ENCODE measurements around the gene LILRB1. TPM values are rescaled to one million over a fixed set of nuclear protein-coding genes. Genes with fewer than 3 reads are reported as not detected.
"Not testable (repeated sequence)": the region's sequence is repeated elsewhere in the genome, so short reads cannot be mapped to it uniquely, and the experiment has no call there.

LILRB1 gene
- not detected in 2 replicates for polyA plus RNA-seq (2013)

DNA sequence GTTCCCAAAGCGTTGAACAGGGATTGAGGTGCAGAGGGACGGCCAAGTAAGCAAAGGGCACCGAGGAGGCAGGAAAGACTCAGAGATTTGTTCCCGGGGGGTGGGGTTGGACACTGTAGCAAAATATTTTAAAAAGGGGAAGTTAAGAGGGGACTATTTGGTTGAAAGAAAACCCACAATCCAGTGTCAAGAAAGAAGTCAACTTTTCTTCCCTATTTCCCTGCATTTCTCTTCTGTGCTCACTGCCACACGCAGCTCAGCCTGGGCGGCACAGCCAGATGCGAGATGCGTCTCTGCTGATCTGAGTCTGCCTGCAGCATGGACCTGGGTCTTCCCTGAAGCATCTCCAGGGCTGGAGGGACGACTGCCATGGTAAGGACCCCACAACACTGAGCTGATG is at the start of gene LILRB1:
Gene LILRB1 (plus strand): TSS at position 223 of the 400 bp plus-strand sequence. CDS start 590 bp downstream, outside the sequence.
- H3K9ac ChIP-seq (ENCODE audit: low read length); H3K4me1 ChIP-seq (ENCODE audit: control insufficient read depth in 1 of 2, insufficient read depth in 2 of 2, low read length in 2 of 2); H3K79me2 ChIP-seq (ENCODE audit: control insufficient read depth, insufficient read depth, low read length, poor library complexity); H2AFZ ChIP-seq (ENCODE audit: insufficient read depth, low read length, poor library complexity); H2BK12ac ChIP-seq (ENCODE audit: low read length); DNase-seq; H3K27me3 ChIP-seq (ENCODE audit: insufficient read depth, low read length); H4K12ac ChIP-seq (ENCODE audit: low read depth, low read length); H2BK5ac ChIP-seq (ENCODE audit: low read depth, low read length, poor library complexity); H4K8ac ChIP-seq (ENCODE audit: low read depth, low read length); H3K79me1 ChIP-seq (ENCODE audit: low read length); H2AK5ac ChIP-seq (ENCODE audit: low read length); H4K91ac ChIP-seq (ENCODE audit: low read depth, low read length); H3K36me3 ChIP-seq (ENCODE audit: control insufficient read depth in 1 of 2, insufficient read depth in 2 of 2, low read length in 2 of 2); H3K23ac ChIP-seq (ENCODE audit: low read length); H3K14ac ChIP-seq (ENCODE audit: low read length); H3K27ac ChIP-seq (ENCODE audit: low read depth, low read length); H2BK120ac ChIP-seq (ENCODE audit: insufficient read depth, low read length, poor library complexity); H3K4ac ChIP-seq (ENCODE audit: low read depth, low read length); H3K4me2 ChIP-seq (ENCODE audit: low read length); H3K18ac ChIP-seq (ENCODE audit: low read length): not testable (repeated sequence)
- no CpG with 5 or more reads among the region's 9 CpGs for WGBS (ENCODE audit: extremely low coverage, insufficient coverage, insufficient read length)
- peak within 1 kb of the TSS; percentile 4 for H3K4me3 ChIP-seq (ENCODE audit: low read depth, low read length)
- H3K9me3 ChIP-seq (ENCODE audit: insufficient read depth, low read depth, low read length): peaks cover 50% of the 10 kb centered on the region

DNA sequence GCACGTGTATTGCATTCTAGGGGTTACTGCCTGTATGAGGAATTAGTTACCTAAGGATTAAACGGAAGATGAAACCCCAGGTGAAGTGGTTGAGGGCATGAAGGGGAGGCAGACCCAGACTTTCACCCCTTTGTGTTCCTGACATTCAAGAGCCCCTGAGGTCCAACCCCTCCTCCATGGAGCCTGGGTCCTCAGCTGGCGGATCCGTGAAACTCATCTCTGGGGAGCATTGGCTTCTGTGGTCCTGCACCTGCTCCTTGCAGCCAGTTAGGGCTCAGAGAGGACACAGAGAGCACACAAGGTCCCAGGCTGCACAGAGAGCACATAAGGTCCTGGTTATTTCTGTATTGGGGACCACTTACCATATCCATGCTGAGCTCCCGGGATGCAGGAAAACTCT is 43.9 kb upstream of the LILRB1 start:
- Histone ChIP-seq H3K18ac (ENCODE audit: low read length) (no peak overlapping the region), H3K9ac (ENCODE audit: low read length) (no peak overlapping the region), H3K23ac (ENCODE audit: low read length) (no peak overlapping the region), H3K9me3 (ENCODE audit: insufficient read depth, low read depth, low read length) (peaks cover 29% of the 10 kb centered on the region), H3K4me1 (ENCODE audit: control insufficient read depth in 1 of 2, insufficient read depth in 2 of 2, low read length in 2 of 2) (no peaks in the 10 kb centered on the region), H2BK5ac (ENCODE audit: low read depth, low read length, poor library complexity) (no peak overlapping the region), H2BK120ac (ENCODE audit: insufficient read depth, low read length, poor library complexity) (no peak overlapping the region), H3K4me3 (ENCODE audit: low read depth, low read length) (no peak overlapping the region), H3K4ac (ENCODE audit: low read depth, low read length) (no peak overlapping the region), H2BK12ac (ENCODE audit: low read length) (no peak overlapping the region), H2AK5ac (ENCODE audit: low read length) (no peak overlapping the region), H3K27ac (ENCODE audit: low read depth, low read length) (no peak overlapping the region), H3K27me3 (ENCODE audit: insufficient read depth, low read length) (no peaks in the 10 kb centered on the region), H4K91ac (ENCODE audit: low read depth, low read length) (no peak overlapping the region), H3K79me2 (ENCODE audit: control insufficient read depth, insufficient read depth, low read length, poor library complexity) (no peaks in the 10 kb centered on the region), H3K4me2 (ENCODE audit: low read length) (no peak overlapping the region), H3K14ac (ENCODE audit: low read length) (no peak overlapping the region), H3K36me3 (ENCODE audit: control insufficient read depth in 1 of 2, insufficient read depth in 2 of 2, low read length in 2 of 2) (no peaks in the 10 kb centered on the region), H2AFZ (ENCODE audit: insufficient read depth, low read length, poor library complexity) (no peak overlapping the region), H4K8ac (ENCODE audit: low read depth, low read length) (no peak overlapping the region), H4K12ac (ENCODE audit: low read depth, low read length) (no peak overlapping the region), H3K79me1 (ENCODE audit: low read length) (no peaks in the 10 kb centered on the region)
- WGBS (ENCODE audit: extremely low coverage, insufficient coverage, insufficient read length): no CpG with 5 or more reads among the region's 5 CpGs
- no peak for DNase-seq

DNA sequence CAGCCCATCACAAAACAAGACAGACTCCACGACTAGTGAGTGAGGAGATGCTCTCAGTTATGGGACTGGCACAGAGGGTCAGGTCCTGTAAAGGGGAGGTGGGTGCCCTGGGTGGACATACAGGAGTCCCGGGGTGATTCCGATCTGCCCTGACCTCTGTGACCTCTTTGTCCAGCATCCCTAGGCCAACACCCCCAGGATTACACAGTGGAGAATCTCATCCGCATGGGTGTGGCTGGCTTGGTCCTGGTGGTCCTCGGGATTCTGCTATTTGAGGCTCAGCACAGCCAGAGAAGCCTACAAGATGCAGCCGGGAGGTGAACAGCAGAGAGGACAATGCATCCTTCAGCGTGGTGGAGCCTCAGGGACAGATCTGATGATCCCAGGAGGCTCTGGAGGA is 43.3 kb upstream of the LILRB1 start:
- Histone ChIP-seq H3K4ac (ENCODE audit: low read depth, low read length) (no peak overlapping the region), H3K23ac (ENCODE audit: low read length) (no peak overlapping the region), H4K12ac (ENCODE audit: low read depth, low read length) (no peak overlapping the region), H3K14ac (ENCODE audit: low read length) (no peak overlapping the region), H2AK5ac (ENCODE audit: low read length) (no peak overlapping the region), H3K27ac (ENCODE audit: low read depth, low read length) (no peak overlapping the region), H3K4me1 (ENCODE audit: control insufficient read depth in 1 of 2, insufficient read depth in 2 of 2, low read length in 2 of 2) (no peaks in the 10 kb centered on the region), H3K18ac (ENCODE audit: low read length) (no peak overlapping the region), H2BK12ac (ENCODE audit: low read length) (no peak overlapping the region), H3K4me3 (ENCODE audit: low read depth, low read length) (no peak overlapping the region), H3K4me2 (ENCODE audit: low read length) (no peak overlapping the region), H3K36me3 (ENCODE audit: control insufficient read depth in 1 of 2, insufficient read depth in 2 of 2, low read length in 2 of 2) (no peaks in the 10 kb centered on the region), H3K9me3 (ENCODE audit: insufficient read depth, low read depth, low read length) (peaks cover 34% of the 10 kb centered on the region), H3K79me2 (ENCODE audit: control insufficient read depth, insufficient read depth, low read length, poor library complexity) (no peaks in the 10 kb centered on the region), H4K8ac (ENCODE audit: low read depth, low read length) (no peak overlapping the region), H2AFZ (ENCODE audit: insufficient read depth, low read length, poor library complexity) (no peak overlapping the region), H3K27me3 (ENCODE audit: insufficient read depth, low read length) (no peaks in the 10 kb centered on the region), H3K79me1 (ENCODE audit: low read length) (no peaks in the 10 kb centered on the region), H3K9ac (ENCODE audit: low read length) (no peak overlapping the region), H4K91ac (ENCODE audit: low read depth, low read length) (no peak overlapping the region), H2BK5ac (ENCODE audit: low read depth, low read length, poor library complexity) (no peak overlapping the region), H2BK120ac (ENCODE audit: insufficient read depth, low read length, poor library complexity) (no peak overlapping the region)
- DNase-seq: no peak
- WGBS (ENCODE audit: extremely low coverage, insufficient coverage, insufficient read length): no CpG with 5 or more reads among the region's 7 CpGs

DNA sequence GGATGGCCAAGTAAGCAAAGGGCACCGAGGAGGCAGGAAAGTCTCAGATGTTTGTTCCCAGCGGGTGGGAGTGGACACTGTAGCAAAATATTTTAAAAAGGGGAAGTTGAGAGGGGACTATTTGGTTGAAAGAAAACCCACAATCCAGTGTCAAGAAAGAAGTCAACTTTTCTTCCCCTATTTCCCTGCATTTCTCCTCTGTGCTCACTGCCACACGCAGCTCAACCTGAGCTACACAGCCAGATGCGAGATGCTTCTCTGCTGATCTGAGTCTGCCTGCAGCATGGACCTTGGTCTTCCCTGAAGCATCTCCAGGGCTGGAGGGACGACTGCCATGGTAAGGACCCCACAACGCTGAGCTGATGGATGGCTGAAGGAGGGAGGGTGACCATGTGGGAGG is 36.8 kb upstream of the LILRB1 start, which contains the start of gene LILRA1:
Gene LILRA1 (plus strand): TSS at position 188 of the 400 bp plus-strand sequence. CDS start 613 bp downstream, outside the sequence.
- not testable (repeated sequence) for H3K36me3 ChIP-seq (ENCODE audit: control insufficient read depth in 1 of 2, insufficient read depth in 2 of 2, low read length in 2 of 2); H4K12ac ChIP-seq (ENCODE audit: low read depth, low read length); H3K79me1 ChIP-seq (ENCODE audit: low read length); H3K18ac ChIP-seq (ENCODE audit: low read length); H3K4ac ChIP-seq (ENCODE audit: low read depth, low read length); H3K23ac ChIP-seq (ENCODE audit: low read length); H3K79me2 ChIP-seq (ENCODE audit: control insufficient read depth, insufficient read depth, low read length, poor library complexity); H4K91ac ChIP-seq (ENCODE audit: low read depth, low read length); DNase-seq; H2AK5ac ChIP-seq (ENCODE audit: low read length); H3K27ac ChIP-seq (ENCODE audit: low read depth, low read length); H2BK5ac ChIP-seq (ENCODE audit: low read depth, low read length, poor library complexity); H4K8ac ChIP-seq (ENCODE audit: low read depth, low read length); H3K14ac ChIP-seq (ENCODE audit: low read length); H2AFZ ChIP-seq (ENCODE audit: insufficient read depth, low read length, poor library complexity); H3K4me1 ChIP-seq (ENCODE audit: control insufficient read depth in 1 of 2, insufficient read depth in 2 of 2, low read length in 2 of 2); H3K9ac ChIP-seq (ENCODE audit: low read length); H2BK12ac ChIP-seq (ENCODE audit: low read length); H3K4me2 ChIP-seq (ENCODE audit: low read length); H3K27me3 ChIP-seq (ENCODE audit: insufficient read depth, low read length); H2BK120ac ChIP-seq (ENCODE audit: insufficient read depth, low read length, poor library complexity)
- no CpG with 5 or more reads among the region's 6 CpGs for WGBS (ENCODE audit: extremely low coverage, insufficient coverage, insufficient read length)
- H3K9me3 ChIP-seq (ENCODE audit: insufficient read depth, low read depth, low read length): peaks cover 65% of the 10 kb centered on the region
- H3K4me3 ChIP-seq (ENCODE audit: low read depth, low read length): peak within 1 kb of the TSS; percentile 27

All from trophoblast cell (in vitro differentiated cells and primary cell).